Central memory CD8-positive, alpha-beta T cell (primary cell): ENCODE results near the gene NGEF.

ENCODE experiments used
- ATAC-seq: fragments of 150-1000 bp; cut with Tn5 transposase; replicated peaks from 2 replicates; pipeline ENCODE4 v1.10.0; 2022; ENCODE audit warnings: mild to moderate bottlenecking, moderate FRiP score, moderate number of reproducible peaks; ENCODE audit not compliant: poor library complexity, severe bottlenecking; ENCODE audit errors: extremely low read depth
- DNase-seq, 2 donors: peaks; one replicate each; pipeline ENCODE4 v3.0.0; 2021; ENCODE audit warnings: low spot score in 2 of 2
- H3K27ac Mint-ChIP-seq: one replicate; pipeline ENCODE4 v1.8.0; 2022; ENCODE audit warnings: low read depth, mild to moderate bottlenecking, moderate library complexity, mixed read lengths
- H3K27me3 Mint-ChIP-seq: one replicate; pipeline ENCODE4 v1.8.0; 2022; ENCODE audit warnings: mixed read lengths
- H3K36me3 Mint-ChIP-seq: one replicate; pipeline ENCODE4 v1.8.0; 2022; ENCODE audit warnings: mild to moderate bottlenecking, moderate library complexity, mixed read lengths; ENCODE audit not compliant: insufficient read depth
- H3K4me1 Mint-ChIP-seq: one replicate; pipeline ENCODE4 v1.8.0; 2022; ENCODE audit warnings: mixed read lengths
- H3K4me3 Mint-ChIP-seq: one replicate; pipeline ENCODE4 v1.8.0; 2022; ENCODE audit warnings: mild to moderate bottlenecking, moderate library complexity, mixed read lengths
- H3K9me3 Mint-ChIP-seq: one replicate; pipeline ENCODE4 v1.8.0; 2022; ENCODE audit warnings: mixed read lengths

NGEF gene

DNA sequence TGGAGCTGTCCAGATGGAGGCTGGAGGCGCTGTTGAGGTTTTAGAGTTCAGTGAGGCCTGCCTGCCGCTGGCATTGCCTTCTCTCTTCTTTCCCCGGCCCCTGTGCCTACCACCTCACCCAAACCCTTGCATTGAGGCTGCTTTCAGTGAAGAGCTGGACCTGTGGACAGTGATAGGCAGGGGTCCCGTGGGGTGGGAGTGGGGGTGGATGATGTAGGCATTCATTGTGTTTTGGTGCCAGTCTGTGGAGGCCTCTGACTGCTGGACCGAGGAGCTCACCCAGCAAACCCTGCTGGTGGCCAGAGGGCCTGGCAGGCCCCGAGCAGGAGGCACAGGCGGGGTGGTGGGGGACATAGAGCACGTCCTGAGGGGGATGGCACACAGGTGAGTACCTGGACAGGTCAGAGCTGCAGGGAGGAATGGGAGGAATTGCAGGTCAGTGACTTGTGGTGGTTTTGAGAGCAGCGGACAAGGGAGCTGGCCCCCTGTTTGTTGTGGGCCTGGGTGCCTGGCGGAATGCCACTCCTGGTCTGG is 35.6 kb downstream of the NGEF start:
- no peak for DNase-seq
- H3K27me3 Mint-ChIP-seq = peaks cover 55% of the 10 kb centered on the region
- H3K27ac Mint-ChIP-seq = no peak overlapping the region
- H3K9me3 Mint-ChIP-seq = no peaks in the 10 kb centered on the region
- H3K36me3 Mint-ChIP-seq = no peaks in the 10 kb centered on the region
- no peak overlapping the region for H3K4me3 Mint-ChIP-seq
- peaks cover 7% of the 10 kb centered on the region for H3K4me1 Mint-ChIP-seq
- ATAC-seq = no peak

GRCh38 chr2:232976666-232977437 is 36.2 kb downstream of the NGEF start:
- DNase-seq = no peak
- no peaks in the 10 kb centered on the region for H3K9me3 Mint-ChIP-seq
- H3K4me1 Mint-ChIP-seq = peaks cover 7% of the 10 kb centered on the region
- H3K36me3 Mint-ChIP-seq = no peaks in the 10 kb centered on the region
- H3K27ac Mint-ChIP-seq = no peak overlapping the region
- no peak for ATAC-seq
- peaks cover 51% of the 10 kb centered on the region for H3K27me3 Mint-ChIP-seq
- no peak overlapping the region for H3K4me3 Mint-ChIP-seq

DNA sequence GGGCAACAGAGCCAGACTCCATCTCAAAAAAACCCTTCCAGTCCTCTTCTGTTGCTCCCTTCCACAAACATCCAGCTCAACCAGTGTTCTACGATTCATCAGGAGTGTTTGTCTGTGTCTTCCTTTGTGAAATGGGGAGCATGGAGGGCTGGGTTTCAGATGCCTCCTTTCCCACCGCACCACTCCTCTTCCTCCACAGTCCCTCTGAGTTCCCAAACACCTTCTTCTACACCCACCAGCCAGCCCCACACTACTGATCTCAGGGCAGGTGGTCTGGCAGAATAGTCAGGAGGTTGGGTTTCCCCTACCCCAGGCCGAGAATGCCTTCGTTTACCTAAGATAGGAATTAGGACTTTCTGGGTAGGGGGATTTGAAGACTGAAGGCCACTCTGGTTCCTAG is 36.9 kb downstream of the NGEF start:
- Mint-ChIP-seq H3K4me1 (peaks cover 7% of the 10 kb centered on the region), H3K4me3 (no peak overlapping the region), H3K9me3 (no peaks in the 10 kb centered on the region), H3K27ac (no peak overlapping the region), H3K27me3 (peaks cover 44% of the 10 kb centered on the region), H3K36me3 (no peaks in the 10 kb centered on the region)
- ATAC-seq (no peak), DNase-seq (no peak)

DNA sequence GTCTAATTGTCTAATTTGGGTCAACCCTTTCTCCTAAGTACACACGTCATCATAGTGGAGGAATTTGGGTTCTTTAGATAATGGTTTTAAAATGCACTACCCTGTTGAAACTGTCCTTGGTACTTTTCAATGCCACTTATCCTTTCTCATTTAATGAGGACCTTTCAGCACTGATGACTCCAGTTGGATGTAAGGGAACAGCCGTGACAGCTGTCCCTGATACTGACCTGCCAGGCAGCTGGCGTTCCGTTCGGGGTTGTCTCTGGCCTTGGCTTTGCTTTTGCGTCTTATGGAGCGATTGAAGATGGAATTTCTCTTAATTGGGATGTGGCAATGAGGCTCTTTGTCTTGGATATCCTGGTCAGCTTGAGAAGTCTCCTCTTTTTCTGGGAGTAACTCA is 38.7 kb downstream of the NGEF start:
- Mint-ChIP-seq H3K27me3 (peaks cover 31% of the 10 kb centered on the region), H3K36me3 (peaks cover 2% of the 10 kb centered on the region), H3K4me3 (no peak overlapping the region), H3K27ac (no peak overlapping the region), H3K4me1 (peaks cover under 1% of the 10 kb centered on the region), H3K9me3 (no peaks in the 10 kb centered on the region)
- ATAC-seq (no peak), DNase-seq (no peak)

DNA sequence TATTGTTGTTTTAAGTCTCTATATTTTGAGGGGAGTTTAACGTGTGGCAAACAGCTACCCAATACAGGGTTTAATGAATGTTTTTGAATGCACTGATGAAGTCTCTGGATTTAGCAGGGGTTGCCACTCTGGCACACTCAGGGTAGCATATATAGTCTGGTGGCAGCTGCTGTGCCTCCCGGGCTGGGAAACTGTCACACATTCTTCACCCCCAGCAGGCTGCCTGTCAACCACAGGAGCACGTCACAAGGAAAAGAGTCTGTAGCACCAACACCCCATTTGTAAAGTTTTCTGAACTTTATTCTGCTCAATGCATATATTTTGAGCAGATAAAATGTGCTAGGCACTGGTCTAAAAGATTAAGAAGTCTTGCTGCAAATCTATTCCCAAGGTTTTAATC is 39.3 kb downstream of the NGEF start:
- Mint-ChIP-seq H3K4me1 (no peaks in the 10 kb centered on the region), H3K36me3 (peaks cover 2% of the 10 kb centered on the region), H3K9me3 (no peaks in the 10 kb centered on the region), H3K4me3 (no peak overlapping the region), H3K27me3 (peaks cover 29% of the 10 kb centered on the region), H3K27ac (no peak overlapping the region)
- ATAC-seq (no peak), DNase-seq (no peak)

GRCh38 chr2:232973011-232973735 is 39.9 kb downstream of the NGEF start:
- DNase-seq (no peak), ATAC-seq (no peak)
- H3K27ac Mint-ChIP-seq = no peak overlapping the region
- peaks cover 29% of the 10 kb centered on the region for H3K27me3 Mint-ChIP-seq
- H3K4me3 Mint-ChIP-seq = no peak overlapping the region
- no peaks in the 10 kb centered on the region for H3K4me1 Mint-ChIP-seq
- H3K36me3 Mint-ChIP-seq = peaks cover 2% of the 10 kb centered on the region
- no peaks in the 10 kb centered on the region for H3K9me3 Mint-ChIP-seq

GRCh38 chr2:232971744-232972143 is 41.3 kb downstream of the NGEF start:
- Mint-ChIP-seq H3K9me3 (no peaks in the 10 kb centered on the region), H3K27me3 (peaks cover 34% of the 10 kb centered on the region), H3K36me3 (peaks cover 2% of the 10 kb centered on the region), H3K4me1 (no peaks in the 10 kb centered on the region), H3K27ac (no peak overlapping the region), H3K4me3 (no peak overlapping the region)
- ATAC-seq (no peak), DNase-seq (no peak)

DNA sequence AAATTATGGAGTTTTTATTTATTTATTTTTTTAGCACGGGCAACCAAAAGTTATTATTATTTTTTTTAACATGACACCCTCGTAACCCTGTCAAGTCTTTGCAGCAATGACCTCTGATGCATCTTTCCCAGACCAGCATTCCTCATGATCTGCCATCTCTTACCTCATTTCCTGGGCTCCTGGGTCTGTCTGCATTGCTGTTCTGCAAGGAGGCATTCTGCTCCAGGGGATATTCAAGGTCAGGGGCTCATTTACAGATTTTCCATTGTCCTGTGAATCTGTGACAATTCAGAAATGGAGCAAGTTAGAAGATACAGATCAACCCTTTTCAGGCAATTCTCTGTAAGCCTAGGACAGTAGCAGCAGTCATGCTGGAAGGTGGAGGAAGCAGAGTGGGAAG is 43.0 kb downstream of the NGEF start:
- Mint-ChIP-seq H3K4me1 (no peaks in the 10 kb centered on the region), H3K27me3 (peaks cover 34% of the 10 kb centered on the region), H3K4me3 (no peak overlapping the region), H3K9me3 (no peaks in the 10 kb centered on the region), H3K36me3 (peaks cover 2% of the 10 kb centered on the region), H3K27ac (no peak overlapping the region)
- ATAC-seq (no peak), DNase-seq (no peak)

GRCh38 chr2:232967474-232967873 is 45.6 kb downstream of the NGEF start:
- no peaks in the 10 kb centered on the region for H3K9me3 Mint-ChIP-seq
- no peak for DNase-seq
- ATAC-seq = no peak
- no peak overlapping the region for H3K4me3 Mint-ChIP-seq
- peaks cover 2% of the 10 kb centered on the region for H3K36me3 Mint-ChIP-seq
- no peak overlapping the region for H3K27ac Mint-ChIP-seq
- peaks cover 32% of the 10 kb centered on the region for H3K27me3 Mint-ChIP-seq
- no peaks in the 10 kb centered on the region for H3K4me1 Mint-ChIP-seq

DNA sequence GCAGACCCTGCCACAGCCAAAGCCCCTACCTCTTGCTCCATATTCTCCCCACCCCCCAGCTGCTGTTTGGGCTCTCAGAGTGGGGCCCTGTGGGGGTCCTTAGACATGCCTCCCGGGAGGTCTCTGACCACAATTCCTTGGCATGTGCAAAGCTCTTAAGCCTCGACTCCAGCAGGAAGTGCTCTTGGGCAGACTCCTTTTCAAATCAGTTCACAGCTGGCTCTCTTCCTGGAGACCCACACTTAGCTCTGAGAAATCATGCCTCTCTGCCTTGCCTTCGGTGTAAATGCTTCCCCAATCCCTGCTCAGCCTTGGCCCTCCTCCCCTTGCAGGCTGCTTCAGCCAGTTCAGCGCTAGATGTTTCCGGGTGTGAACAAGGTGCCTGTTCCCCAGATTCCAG is 46.9 kb downstream of the NGEF start:
- ATAC-seq (no peak), DNase-seq (no peak)
- Mint-ChIP-seq H3K27me3 (peaks cover 34% of the 10 kb centered on the region), H3K27ac (no peak overlapping the region), H3K36me3 (peaks cover 2% of the 10 kb centered on the region), H3K4me3 (no peak overlapping the region), H3K4me1 (no peaks in the 10 kb centered on the region), H3K9me3 (no peaks in the 10 kb centered on the region)

DNA sequence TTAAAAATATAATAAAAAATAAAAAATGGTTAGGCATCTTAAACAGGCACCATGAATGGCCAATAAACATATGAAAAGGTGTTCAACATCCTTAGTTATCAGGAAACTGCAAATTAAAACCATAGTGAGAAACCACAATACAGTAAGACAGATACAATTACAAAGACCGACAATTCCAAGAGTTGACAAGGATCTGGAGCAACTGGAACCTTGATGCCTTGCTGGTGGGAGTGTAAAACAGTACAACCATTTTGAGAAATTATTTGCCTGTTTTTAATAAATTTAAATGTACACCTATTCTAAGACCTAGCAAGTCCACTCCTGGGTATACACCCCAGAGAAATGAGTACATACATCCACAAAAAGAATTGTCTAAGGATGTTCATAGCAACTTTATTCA is 49.1 kb downstream of the NGEF start:
- no peak for DNase-seq
- Mint-ChIP-seq H3K27ac (no peak overlapping the region), H3K9me3 (no peaks in the 10 kb centered on the region), H3K4me3 (no peak overlapping the region), H3K27me3 (peaks cover 41% of the 10 kb centered on the region), H3K4me1 (no peaks in the 10 kb centered on the region), H3K36me3 (no peaks in the 10 kb centered on the region)
- ATAC-seq = no peak

GRCh38 chr2:232960862-232961261 is 52.2 kb downstream of the NGEF start:
- H3K36me3 Mint-ChIP-seq = no peaks in the 10 kb centered on the region
- no peak for ATAC-seq

GRCh38 chr2:232959139-232959538 is 53.9 kb downstream of the NGEF start:
- Mint-ChIP-seq H3K9me3 (no peaks in the 10 kb centered on the region), H3K4me1 (no peaks in the 10 kb centered on the region), H3K27me3 (peaks cover 13% of the 10 kb centered on the region), H3K4me3 (no peak overlapping the region), H3K27ac (no peak overlapping the region), H3K36me3 (no peaks in the 10 kb centered on the region)
- no peak for ATAC-seq
- DNase-seq = no peak

More at GRCh38 chr2:232960862-232961261, 52.2 kb downstream of the NGEF start:
- Mint-ChIP-seq H3K27me3 (peaks cover 22% of the 10 kb centered on the region), H3K4me1 (no peaks in the 10 kb centered on the region), H3K9me3 (no peaks in the 10 kb centered on the region), H3K27ac (no peak overlapping the region), H3K4me3 (no peak overlapping the region)
- no peak for DNase-seq
